DND-41 (cell line): ENCODE measurements around the gene LTB4R.

Experiments
- ATAC-seq: fragments of 200-7000 bp; cut with Tn5 transposase; 3 replicates; pipeline ENCODE4 v1.9.1; 2021; ENCODE audit warnings: low read depth; ENCODE audit not compliant: insufficient read depth
- DNase-seq: peaks from one replicate; pipeline ENCODE4 v3.0.0-alpha.2; 2020
- H2AFZ ChIP-seq: 2 replicates; pipeline ENCODE4 v1.6.0; 2012; ENCODE audit warnings: low read depth, low read length
- H3K27ac ChIP-seq: 2 replicates; pipeline ENCODE4 v1.5.1; 2012; ENCODE audit warnings: low read length, inconsistent platforms
- H3K27me3 ChIP-seq: fragments of 200-600 bp; sonication (generic); 2 replicates; pipeline ENCODE4 v1.6.0; 2012; ENCODE audit warnings: low read length, mild to moderate bottlenecking, inconsistent platforms; ENCODE audit not compliant: insufficient read depth, poor library complexity
- H3K36me3 ChIP-seq: 2 replicates; pipeline ENCODE4 v1.5.1; 2012; ENCODE audit warnings: low read length, inconsistent platforms; ENCODE audit not compliant: insufficient read depth
- H3K4me1 ChIP-seq: 2 replicates; pipeline ENCODE4 v1.5.1; 2012; ENCODE audit warnings: mild to moderate bottlenecking, low read length; ENCODE audit not compliant: insufficient read depth
- H3K4me2 ChIP-seq: 2 replicates; pipeline ENCODE4 v1.6.0; 2012; ENCODE audit warnings: mild to moderate bottlenecking, moderate library complexity, low read length, inconsistent platforms; ENCODE audit not compliant: insufficient read depth
- H3K4me3 ChIP-seq, 2 experiments: fragments of 200-600 bp in 1 of 2; shearing (Covaris generic) in 1 of 2; 2 replicates each; pipeline ENCODE4 v1.5.1; 2012 to 2016; ENCODE audit warnings: inconsistent platforms in 2 of 2, low read length in 2 of 2, mild to moderate bottlenecking in 2 of 2, low read depth in 1 of 2, moderate library complexity in 1 of 2
- H3K79me2 ChIP-seq: 2 replicates; pipeline ENCODE4 v1.6.0; 2012; ENCODE audit warnings: low read length, inconsistent platforms; ENCODE audit not compliant: insufficient read depth
- H3K9ac ChIP-seq: 2 replicates; pipeline ENCODE4 v1.6.0; 2012; ENCODE audit warnings: low read depth, mild to moderate bottlenecking, inconsistent platforms, low read length, moderate library complexity
- H3K9me3 ChIP-seq: 2 replicates; pipeline ENCODE4 v1.5.1; 2012; ENCODE audit warnings: low read length, moderate library complexity, mild to moderate bottlenecking, inconsistent platforms; ENCODE audit not compliant: insufficient read depth, severe bottlenecking
- H4K20me1 ChIP-seq: 2 replicates; pipeline ENCODE4 v1.6.0; 2012; ENCODE audit warnings: low read length; ENCODE audit not compliant: insufficient read depth
- EZH2 ChIP-seq: IDR thresholded peaks from 3 replicates; pipeline ENCODE4 v1.6.1; 2012; ENCODE audit warnings: borderline replicate concordance, low read depth, mild to moderate bottlenecking, moderate library complexity, low read length, inconsistent platforms; ENCODE audit not compliant: severe bottlenecking
- TF ChIP-seq, protein P1 (sequence below): IDR thresholded peaks from 2 replicates; pipeline ENCODE4 v1.5.1; 2012; ENCODE audit warnings: borderline replicate concordance, low read length, moderate library complexity, mild to moderate bottlenecking; ENCODE audit not compliant: poor library complexity, severe bottlenecking; ENCODE audit errors: extremely low read depth

LTB4R gene, protein sequence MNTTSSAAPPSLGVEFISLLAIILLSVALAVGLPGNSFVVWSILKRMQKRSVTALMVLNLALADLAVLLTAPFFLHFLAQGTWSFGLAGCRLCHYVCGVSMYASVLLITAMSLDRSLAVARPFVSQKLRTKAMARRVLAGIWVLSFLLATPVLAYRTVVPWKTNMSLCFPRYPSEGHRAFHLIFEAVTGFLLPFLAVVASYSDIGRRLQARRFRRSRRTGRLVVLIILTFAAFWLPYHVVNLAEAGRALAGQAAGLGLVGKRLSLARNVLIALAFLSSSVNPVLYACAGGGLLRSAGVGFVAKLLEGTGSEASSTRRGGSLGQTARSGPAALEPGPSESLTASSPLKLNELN

DNA sequence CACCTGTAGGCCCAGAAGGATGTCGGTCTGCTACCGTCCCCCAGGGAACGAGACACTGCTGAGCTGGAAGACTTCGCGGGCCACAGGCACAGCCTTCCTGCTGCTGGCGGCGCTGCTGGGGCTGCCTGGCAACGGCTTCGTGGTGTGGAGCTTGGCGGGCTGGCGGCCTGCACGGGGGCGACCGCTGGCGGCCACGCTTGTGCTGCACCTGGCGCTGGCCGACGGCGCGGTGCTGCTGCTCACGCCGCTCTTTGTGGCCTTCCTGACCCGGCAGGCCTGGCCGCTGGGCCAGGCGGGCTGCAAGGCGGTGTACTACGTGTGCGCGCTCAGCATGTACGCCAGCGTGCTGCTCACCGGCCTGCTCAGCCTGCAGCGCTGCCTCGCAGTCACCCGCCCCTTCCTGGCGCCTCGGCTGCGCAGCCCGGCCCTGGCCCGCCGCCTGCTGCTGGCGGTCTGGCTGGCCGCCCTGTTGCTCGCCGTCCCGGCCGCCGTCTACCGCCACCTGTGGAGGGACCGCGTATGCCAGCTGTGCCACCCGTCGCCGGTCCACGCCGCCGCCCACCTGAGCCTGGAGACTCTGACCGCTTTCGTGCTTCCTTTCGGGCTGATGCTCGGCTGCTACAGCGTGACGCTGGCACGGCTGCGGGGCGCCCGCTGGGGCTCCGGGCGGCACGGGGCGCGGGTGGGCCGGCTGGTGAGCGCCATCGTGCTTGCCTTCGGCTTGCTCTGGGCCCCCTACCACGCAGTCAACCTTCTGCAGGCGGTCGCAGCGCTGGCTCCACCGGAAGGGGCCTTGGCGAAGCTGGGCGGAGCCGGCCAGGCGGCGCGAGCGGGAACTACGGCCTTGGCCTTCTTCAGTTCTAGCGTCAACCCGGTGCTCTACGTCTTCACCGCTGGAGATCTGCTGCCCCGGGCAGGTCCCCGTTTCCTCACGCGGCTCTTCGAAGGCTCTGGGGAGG lies at the start of gene LTB4R:
Gene LTB4R (plus strand): TSS at position 857 of the 959 bp plus-strand sequence. CDS start 4,150 bp downstream, outside the sequence.
- no peak within 1 kb of the TSS for H2AFZ ChIP-seq
- TF ChIP-seq EZH2: no peak
- TF ChIP-seq, protein P1, sequence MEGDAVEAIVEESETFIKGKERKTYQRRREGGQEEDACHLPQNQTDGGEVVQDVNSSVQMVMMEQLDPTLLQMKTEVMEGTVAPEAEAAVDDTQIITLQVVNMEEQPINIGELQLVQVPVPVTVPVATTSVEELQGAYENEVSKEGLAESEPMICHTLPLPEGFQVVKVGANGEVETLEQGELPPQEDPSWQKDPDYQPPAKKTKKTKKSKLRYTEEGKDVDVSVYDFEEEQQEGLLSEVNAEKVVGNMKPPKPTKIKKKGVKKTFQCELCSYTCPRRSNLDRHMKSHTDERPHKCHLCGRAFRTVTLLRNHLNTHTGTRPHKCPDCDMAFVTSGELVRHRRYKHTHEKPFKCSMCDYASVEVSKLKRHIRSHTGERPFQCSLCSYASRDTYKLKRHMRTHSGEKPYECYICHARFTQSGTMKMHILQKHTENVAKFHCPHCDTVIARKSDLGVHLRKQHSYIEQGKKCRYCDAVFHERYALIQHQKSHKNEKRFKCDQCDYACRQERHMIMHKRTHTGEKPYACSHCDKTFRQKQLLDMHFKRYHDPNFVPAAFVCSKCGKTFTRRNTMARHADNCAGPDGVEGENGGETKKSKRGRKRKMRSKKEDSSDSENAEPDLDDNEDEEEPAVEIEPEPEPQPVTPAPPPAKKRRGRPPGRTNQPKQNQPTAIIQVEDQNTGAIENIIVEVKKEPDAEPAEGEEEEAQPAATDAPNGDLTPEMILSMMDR: no peak
- H3K4me1 ChIP-seq: no peaks in the 10 kb centered on the region
- H3K36me3 ChIP-seq: peaks cover 41% of the 10 kb centered on the region
- H3K79me2 ChIP-seq: no peaks in the 10 kb centered on the region
- no peaks in the 10 kb centered on the region for H3K9me3 ChIP-seq
- no peak within 1 kb of the TSS for H3K27ac ChIP-seq
- H3K9ac ChIP-seq: no peak within 1 kb of the TSS
- H3K4me3 ChIP-seq: no peak within 1 kb of the TSS
- no peak for DNase-seq
- ATAC-seq: no peak
- H3K27me3 ChIP-seq: no peaks in the 10 kb centered on the region
- 0 out of 2 replicates have a peak, but pooled peaks cover 5% of the 10 kb centered on the region for H4K20me1 ChIP-seq
- no peak within 1 kb of the TSS for H3K4me2 ChIP-seq

DNA sequence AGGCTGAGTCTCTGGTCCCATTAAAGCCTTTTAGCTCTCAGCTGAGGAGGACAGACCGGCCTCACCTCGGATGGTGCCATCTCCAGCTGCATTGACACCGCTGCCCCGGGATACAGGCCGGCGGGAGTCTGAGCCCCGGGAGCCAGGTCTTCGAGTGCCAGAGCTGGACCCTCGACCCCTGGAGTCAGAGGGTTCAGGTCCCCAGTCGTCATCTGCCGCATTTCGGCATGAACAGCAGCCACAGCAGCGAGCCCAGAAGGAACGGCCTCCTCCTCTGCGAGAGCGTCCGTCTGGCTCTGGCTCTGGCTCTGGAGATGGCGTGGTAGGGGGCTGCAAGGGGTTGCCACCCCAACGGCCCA lies 49.4 kb upstream of the LTB4R start:
- Histone ChIP-seq H3K4me1 (no peaks in the 10 kb centered on the region), H4K20me1 (no peaks in the 10 kb centered on the region), H3K79me2 (no peaks in the 10 kb centered on the region), H3K27me3 (no peaks in the 10 kb centered on the region), H2AFZ (no peak overlapping the region), H3K27ac (no peak overlapping the region), H3K9me3 (no peaks in the 10 kb centered on the region), H3K4me2 (no peak overlapping the region), H3K4me3 (no peak overlapping the region), H3K36me3 (peaks cover 8% of the 10 kb centered on the region; the same call in 1 of the 2 replicates), H3K9ac (no peak overlapping the region)
- no peak for ATAC-seq
- TF ChIP-seq, protein P1: no peak
- TF ChIP-seq EZH2: no peak
- DNase-seq: no peak

DNA sequence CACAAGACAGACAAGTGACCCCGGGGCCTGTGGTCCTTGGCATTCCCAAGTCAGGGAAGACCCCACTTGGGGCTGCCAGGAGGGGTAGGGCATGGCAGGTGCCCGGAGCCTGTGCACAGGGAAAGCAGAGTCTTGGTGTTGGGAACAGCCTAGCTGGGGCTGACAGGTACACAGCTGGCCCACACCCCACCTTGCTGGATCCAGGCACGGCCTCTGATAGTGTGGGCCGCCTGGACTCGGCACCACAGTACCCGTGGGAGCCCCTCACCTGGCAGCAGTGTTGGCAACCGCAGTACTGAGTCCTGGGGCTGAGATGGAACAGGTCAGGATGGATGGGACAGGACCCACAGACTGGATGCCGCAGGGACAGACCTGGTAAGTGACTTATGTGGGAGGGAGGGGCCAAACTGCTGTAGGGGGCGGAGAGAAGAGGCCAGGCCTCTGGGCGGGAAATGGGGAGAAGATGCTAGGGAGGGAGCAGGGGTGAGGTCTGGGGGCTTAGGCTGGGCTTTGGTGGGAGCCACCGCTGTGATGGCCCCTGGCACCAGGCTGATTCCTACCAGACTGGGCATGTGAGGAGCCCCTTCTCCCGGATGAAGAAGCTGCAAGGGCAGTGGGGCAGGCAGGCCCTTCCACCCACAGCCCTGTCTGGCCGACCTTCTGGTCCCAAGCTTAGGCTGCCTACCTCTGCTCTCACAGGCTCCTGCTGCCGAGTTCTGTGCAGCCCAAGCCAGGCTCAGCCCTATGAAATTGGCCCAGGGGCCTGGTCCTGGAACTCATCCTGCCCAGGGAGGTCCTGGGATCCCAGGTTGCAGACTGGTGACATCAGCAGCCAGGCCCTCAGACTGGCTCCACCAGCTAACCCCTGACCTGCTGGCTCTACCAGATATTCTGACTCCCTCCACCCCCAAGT lies 48.2 kb upstream of the LTB4R start, which contains the start of gene TGM1:
Gene TGM1 (minus strand): TSS at position 357 of the 913 bp plus-strand sequence. CDS start 825 bp downstream, outside the sequence.
- H3K4me3 ChIP-seq: no peak within 1 kb of the TSS
- H3K79me2 ChIP-seq: no peaks in the 10 kb centered on the region
- H3K4me2 ChIP-seq: no peak within 1 kb of the TSS
- no peak within 1 kb of the TSS for H3K9ac ChIP-seq
- no peak within 1 kb of the TSS for H3K27ac ChIP-seq
- H3K36me3 ChIP-seq: peaks cover 14% of the 10 kb centered on the region; the same call in 1 of the 2 replicates
- H2AFZ ChIP-seq: no peak within 1 kb of the TSS
- H3K4me1 ChIP-seq: no peaks in the 10 kb centered on the region
- TF ChIP-seq, protein P1: no peak
- no peak for TF ChIP-seq EZH2
- no peaks in the 10 kb centered on the region for H3K9me3 ChIP-seq
- DNase-seq (no peak), ATAC-seq (no peak)
- no peaks in the 10 kb centered on the region for H4K20me1 ChIP-seq
- no peaks in the 10 kb centered on the region for H3K27me3 ChIP-seq
